Measurements from ENCODE around the gene GALNT5.
A peak's percentile ranks its signal among the peaks of the same experiment; 100 is the strongest.

GALNT5 gene

GRCh38 chr2:157296958-157297357, 39.5 kb downstream of the GALNT5 start:
- no peak for DNase-seq

DNA sequence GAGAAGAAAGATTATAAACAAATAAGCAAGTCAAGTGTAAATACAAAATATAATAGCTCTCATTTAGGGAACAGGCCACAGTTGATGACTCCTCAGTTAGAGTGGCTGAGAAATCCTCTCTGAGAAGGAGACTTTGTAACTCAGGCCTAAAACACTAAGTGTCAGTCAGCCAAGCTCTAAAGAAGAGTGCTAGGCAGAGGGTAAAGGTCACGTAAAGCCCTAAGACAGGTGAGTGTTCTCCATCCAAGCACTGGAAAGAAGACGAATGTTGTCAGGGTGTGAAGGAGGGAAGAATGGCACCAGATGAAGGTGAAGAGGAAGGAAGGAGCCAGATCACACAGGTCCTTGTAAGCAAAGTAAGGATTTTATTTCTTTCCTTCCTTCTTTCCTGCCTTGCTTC, 43.8 kb downstream of the GALNT5 start:
- DNase-seq: no peak

- DNase-seq: peak; percentile 67
Observed at GRCh38 chr2:157302492-157303099, 45.1 kb downstream of the GALNT5 start.

DNA sequence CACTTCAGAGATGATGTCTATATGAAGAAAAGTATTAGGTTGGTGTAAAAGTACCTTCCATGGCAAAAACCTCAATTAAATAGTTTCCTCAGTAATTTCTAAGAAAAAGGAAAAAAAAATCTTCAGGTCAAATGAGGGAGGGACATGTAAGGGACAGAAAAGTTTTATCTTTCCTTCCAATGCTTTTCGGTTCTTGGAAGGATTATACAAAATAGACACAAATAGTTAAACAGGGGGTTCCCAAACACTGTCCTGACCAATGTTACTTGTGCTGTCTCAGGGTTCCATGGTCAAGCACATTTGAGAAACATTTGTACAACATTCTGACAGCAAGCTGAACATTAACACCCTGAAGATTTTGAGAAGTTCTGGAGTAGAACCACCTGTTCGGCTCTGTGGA, 46.1 kb downstream of the GALNT5 start:
- DNase-seq: no peak

DNA sequence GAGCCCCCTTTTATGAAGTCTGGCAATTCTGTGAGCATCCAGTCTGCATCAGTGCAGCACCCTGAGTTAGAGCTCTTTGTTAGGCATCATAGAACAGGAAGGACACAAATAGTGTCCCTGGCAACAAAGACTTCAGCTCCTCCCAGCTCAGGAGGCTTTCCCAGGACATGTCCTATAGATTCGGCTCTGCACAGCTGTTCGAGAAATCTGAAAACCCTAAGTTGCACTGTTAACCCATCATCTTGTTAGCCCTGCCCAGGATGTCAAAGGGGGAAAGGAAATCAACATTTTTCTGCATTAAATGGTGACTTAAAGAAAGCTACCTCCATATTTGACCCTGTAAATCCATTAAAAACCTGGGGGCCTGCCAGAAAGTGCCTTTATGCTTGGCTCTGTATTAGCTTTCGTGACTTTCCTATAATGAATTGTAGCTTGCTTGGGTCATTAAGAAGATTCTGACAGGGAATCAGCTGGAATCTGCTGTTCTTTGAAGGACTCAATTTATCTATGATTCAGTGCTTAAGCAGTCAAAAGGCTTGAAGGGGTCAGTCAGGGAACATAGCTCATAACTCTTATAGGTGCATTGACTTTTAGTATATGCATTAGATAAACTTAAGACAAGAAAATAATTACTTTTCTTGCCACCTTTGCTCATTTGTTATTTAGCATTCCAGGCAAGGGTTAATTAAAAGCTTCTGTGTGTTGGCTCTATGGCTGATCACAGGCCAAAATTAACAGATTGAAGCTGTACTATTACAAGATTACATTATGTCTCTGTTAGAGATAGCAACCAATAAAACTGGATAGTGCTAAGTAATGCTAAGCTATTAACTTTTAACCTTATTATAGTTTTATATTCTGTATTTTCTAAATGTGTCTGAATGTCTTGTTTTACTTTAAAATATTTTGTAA, 47.6 kb downstream of the GALNT5 start:
- DNase-seq: no peak

DNA sequence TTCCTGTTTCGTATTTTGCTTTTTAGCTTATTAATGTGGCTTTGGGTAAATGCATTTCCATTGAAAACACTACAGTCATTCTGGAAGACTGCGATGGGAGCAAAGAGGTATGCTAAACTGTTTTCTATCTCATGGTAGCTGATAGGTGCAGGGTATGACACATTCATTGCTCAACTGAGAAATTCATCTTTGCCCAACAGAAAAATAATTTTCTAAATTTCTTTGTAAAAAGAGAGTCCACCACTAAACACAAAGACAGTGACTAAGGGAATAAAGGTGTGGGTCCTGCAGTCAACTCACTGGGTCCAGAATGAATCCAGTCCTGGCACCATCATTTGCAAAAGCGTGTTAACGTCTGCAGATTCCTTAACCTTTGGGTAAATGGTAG, 48.2 kb downstream of the GALNT5 start:
- DNase-seq: no peak

GRCh38 chr2:157307021-157307420, 49.5 kb downstream of the GALNT5 start:
- no peak for DNase-seq

DNA sequence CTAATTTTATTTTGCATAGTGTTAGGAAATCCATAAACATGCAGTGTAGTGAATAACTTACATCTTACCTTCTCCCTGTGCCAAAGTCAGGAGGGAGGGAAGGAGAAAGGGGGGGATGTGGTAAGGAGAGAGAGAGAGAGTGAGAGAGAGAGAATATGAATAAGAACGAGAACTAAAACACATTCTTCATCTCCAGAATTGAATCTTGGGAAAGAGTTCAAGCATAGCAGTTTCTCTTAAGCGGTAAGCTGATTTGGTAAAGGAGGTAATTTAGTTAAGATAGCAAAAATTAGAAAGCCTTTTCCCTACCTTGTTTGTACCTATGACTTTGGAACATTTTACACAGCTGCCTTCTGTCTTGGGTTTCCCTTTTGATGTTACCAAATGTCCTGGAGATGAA, 52.4 kb downstream of the GALNT5 start:
- no peak for DNase-seq

GRCh38 chr2:157311706-157312105, 54.2 kb downstream of the GALNT5 start:
- no peak for DNase-seq

DNA sequence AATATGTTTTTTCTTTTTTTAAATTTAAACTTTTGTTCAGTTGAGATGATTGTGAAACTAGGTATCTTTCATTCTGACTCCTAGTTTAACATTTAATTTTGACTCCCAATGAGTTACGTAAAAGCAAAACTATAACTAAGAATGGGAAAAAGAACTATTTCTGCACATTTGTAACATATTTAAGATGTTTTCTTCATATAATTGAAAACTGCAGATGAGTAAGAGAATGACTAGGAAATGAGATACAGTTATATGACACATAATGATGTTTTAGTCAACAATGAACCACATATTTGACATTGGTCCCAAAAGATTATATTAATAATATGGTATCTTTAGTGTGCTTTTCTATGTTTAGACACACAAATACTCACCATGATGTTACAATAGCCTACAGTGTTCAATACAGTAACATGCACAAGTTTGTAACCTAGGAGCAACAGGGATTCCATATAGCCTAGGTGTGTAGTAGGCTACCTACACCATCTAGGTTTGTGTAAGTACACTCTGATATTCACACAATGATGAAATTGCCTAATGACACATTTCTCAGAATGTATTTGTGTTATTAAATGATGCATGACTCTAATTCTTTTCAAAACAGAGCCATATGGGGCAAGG, 55.5 kb downstream of the GALNT5 start:
- no peak for DNase-seq

GRCh38 chr2:157315901-157316300, 58.4 kb downstream of the GALNT5 start:
- DNase-seq: no peak

GRCh38 chr2:157318884-157319283, 61.4 kb downstream of the GALNT5 start:
- DNase-seq: no peak

DNA sequence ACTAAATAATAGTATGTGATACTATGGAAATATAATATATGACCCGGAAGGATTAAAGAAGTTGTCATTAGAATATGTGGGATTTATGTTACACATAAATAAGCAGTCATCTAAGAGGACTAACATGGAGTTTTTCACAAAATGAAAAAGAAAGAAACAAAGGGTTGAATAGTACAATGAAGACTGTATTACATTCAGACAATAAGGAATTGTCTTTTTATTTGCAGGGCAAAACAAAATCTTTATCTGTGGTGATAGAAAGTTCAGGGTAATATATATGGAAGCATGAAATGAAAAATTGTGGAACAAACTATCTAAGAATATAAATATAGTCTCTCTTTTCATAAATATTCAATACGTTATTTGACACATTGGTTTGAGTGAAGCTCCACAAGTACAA, 62.3 kb downstream of the GALNT5 start:
- no peak for DNase-seq

- DNase-seq: no peak
Observed at GRCh38 chr2:157320409-157320808, 62.9 kb downstream of the GALNT5 start.

DNA sequence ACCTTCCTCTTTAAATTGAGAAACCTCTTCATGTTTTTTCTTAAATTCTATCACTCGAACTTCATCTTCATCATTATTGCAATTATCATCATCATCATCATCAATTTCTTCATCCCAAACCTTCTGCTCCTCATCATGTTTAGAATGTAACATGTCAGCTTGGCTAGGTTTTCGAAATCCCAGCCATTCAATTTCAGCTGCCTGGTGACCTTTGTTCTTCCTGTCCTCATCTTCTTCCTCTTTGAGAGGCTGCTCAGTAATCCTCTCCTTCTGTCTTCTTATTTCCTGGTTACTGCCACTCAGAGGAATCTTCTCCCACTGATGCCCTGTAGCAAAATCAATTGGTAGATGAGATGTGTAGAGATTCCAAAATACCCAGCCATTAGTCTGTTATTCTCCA, 64.0 kb downstream of the GALNT5 start:
- no peak for DNase-seq

- no peak for DNase-seq
Observed at GRCh38 chr2:157322432-157322831, 64.9 kb downstream of the GALNT5 start.

DNA sequence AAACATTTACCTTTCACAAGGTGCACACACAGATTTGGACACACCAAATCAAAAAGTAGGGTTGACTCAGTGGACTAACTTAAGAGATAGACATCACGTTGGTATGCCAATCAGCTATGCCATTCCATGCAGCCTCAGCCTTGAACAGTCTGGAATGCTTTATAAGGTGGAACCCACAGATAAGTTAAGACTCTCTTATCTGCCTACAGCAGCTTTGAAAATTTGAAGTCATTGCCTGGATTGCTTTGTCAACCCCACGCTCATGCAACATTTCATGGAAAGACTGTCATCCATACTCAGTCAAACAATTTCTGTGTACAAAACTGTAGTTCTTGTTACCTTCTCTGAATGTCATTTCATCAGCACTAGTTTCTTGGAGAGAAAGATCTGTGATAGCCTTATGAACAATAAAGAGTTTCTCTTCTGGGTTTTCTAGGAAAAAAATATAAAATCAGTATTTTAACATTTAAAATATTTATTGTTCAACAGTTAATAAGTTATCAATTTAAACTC, 66.9 kb downstream of the GALNT5 start:
- no peak for DNase-seq

- DNase-seq: no peak
Observed at GRCh38 chr2:157325786-157326185, 68.3 kb downstream of the GALNT5 start, which contains the start of gene ERMN. Gene ERMN (minus strand): TSS chr2:157325824. CDS start chr2:157325642, 182 bp downstream.

GRCh38 chr2:157326698-157327097, 69.2 kb downstream of the GALNT5 start:
- no peak for DNase-seq

GRCh38 chr2:157327200-157327599, 69.7 kb downstream of the GALNT5 start:
- no peak for DNase-seq

- peak; percentile 86 for DNase-seq
Observed at GRCh38 chr2:157327621-157328500, 70.4 kb downstream of the GALNT5 start.

- DNase-seq: no peak
Observed at GRCh38 chr2:157329524-157329923, 72.0 kb downstream of the GALNT5 start.
